Subcutaneous abdominal adipose tissue (tissue), 5 donors: Measurements from ENCODE around the gene FLAD1.

Experiments
- H3K27ac ChIP-seq: one replicate; pipeline ENCODE4 v1.7.0; 2013; ENCODE audit warnings: low read depth, mild to moderate bottlenecking, inconsistent platforms, low read length, moderate library complexity
- H3K27me3 ChIP-seq, 5 donors: one replicate each; pipeline ENCODE4 v1.7.0; 2013; ENCODE audit warnings: low read length in 5 of 5, inconsistent platforms in 1 of 5; ENCODE audit not compliant: control insufficient read depth in 5 of 5, insufficient read depth in 4 of 5
- H3K36me3 ChIP-seq, 5 donors: one replicate each; pipeline ENCODE4 v1.7.0; 2013; ENCODE audit warnings: low read length in 5 of 5; ENCODE audit not compliant: control insufficient read depth in 5 of 5, insufficient read depth in 5 of 5
- H3K4me1 ChIP-seq, 5 donors: one replicate each; pipeline ENCODE4 v1.7.0; 2013; ENCODE audit warnings: low read length in 5 of 5, mild to moderate bottlenecking in 3 of 5, moderate library complexity in 1 of 5; ENCODE audit not compliant: control insufficient read depth in 5 of 5, insufficient read depth in 5 of 5
- H3K4me3 ChIP-seq, 5 donors: one replicate each; pipeline ENCODE4 v1.7.0; 2013; ENCODE audit warnings: low read length in 5 of 5, low read depth in 1 of 5
- H3K9ac ChIP-seq, 5 donors: one replicate each; pipeline ENCODE4 v1.7.0; 2013; ENCODE audit warnings: low read length in 5 of 5, mild to moderate bottlenecking in 4 of 5, moderate library complexity in 3 of 5
- H3K9me3 ChIP-seq, 5 donors: one replicate each; pipeline ENCODE4 v1.7.0; 2013; ENCODE audit warnings: low read length in 5 of 5; ENCODE audit not compliant: control insufficient read depth in 5 of 5
- donor health status: healthy.
- donor health status: healthy.
- donor health status: healthy.
- donor health status: healthy.
- donor health status: healthy.

The FLAD1 gene

GRCh38 chr1:154968731-154969130, 14.4 kb upstream of the FLAD1 start:
- Histone ChIP-seq H3K9ac (peak overlapping the region; percentile 31 to 94 (median 77)), H3K27me3 (no peaks in the 10 kb centered on the region), H3K9me3 (no peaks in the 10 kb centered on the region), H3K27ac (peak overlapping the region; percentile 97), H3K4me3 (peak overlapping the region in 4 of 5 donors; percentile 62 to 69 (median 68)), H3K36me3 (peaks cover 0 to 54% (median 48%) of the 10 kb centered on the region in 5 donors), H3K4me1 (peaks cover 22 to 76% (median 57%) of the 10 kb centered on the region in 5 donors)

GRCh38 chr1:154969246-154969645, 13.9 kb upstream of the FLAD1 start:
- peaks cover 0 to 49% (median 45%) of the 10 kb centered on the region in 5 donors for H3K36me3 ChIP-seq
- H3K4me1 ChIP-seq: peaks cover 25 to 76% (median 57%) of the 10 kb centered on the region in 5 donors
- peak overlapping the region; percentile 97 for H3K27ac ChIP-seq
- H3K9me3 ChIP-seq: peaks cover 0 to under 1% (median 0%) of the 10 kb centered on the region in 5 donors
- H3K9ac ChIP-seq: peak overlapping the region; percentile 25 to 94 (median 77)
- peak overlapping the region; percentile 54 to 69 (median 68) for H3K4me3 ChIP-seq
- H3K27me3 ChIP-seq: peaks cover 0 to 4% (median 0%) of the 10 kb centered on the region in 5 donors

GRCh38 chr1:154969860-154970452, 13.2 kb upstream of the FLAD1 start:
- Histone ChIP-seq H3K27me3 (peaks cover 0 to 11% (median 0%) of the 10 kb centered on the region in 5 donors), H3K9ac (peak overlapping the region; percentile 35 to 94 (median 78)), H3K4me3 (peak overlapping the region; percentile 54 to 69 (median 68)), H3K9me3 (peaks cover 0 to 2% (median 0%) of the 10 kb centered on the region in 5 donors), H3K27ac (peak overlapping the region; percentile 97), H3K4me1 (peaks cover 32 to 76% (median 59%) of the 10 kb centered on the region in 5 donors), H3K36me3 (peaks cover 0 to 42% (median 40%) of the 10 kb centered on the region in 5 donors)

- peak within 1 kb of the TSS; percentile 54 to 69 (median 68) for H3K4me3 ChIP-seq
- H3K9me3 ChIP-seq: peaks cover 0 to 2% (median 0%) of the 10 kb centered on the region in 5 donors
- H3K4me1 ChIP-seq: peaks cover 33 to 80% (median 67%) of the 10 kb centered on the region in 5 donors
- peaks cover 0 to 11% (median 0%) of the 10 kb centered on the region in 5 donors for H3K27me3 ChIP-seq
- peaks cover 0 to 35% (median 32%) of the 10 kb centered on the region in 5 donors for H3K36me3 ChIP-seq
- peak within 1 kb of the TSS; percentile 77 to 94 (median 81) for H3K9ac ChIP-seq
- H3K27ac ChIP-seq: peak within 1 kb of the TSS; percentile 97
Observed at GRCh38 chr1:154970631-154971340, 12.4 kb upstream of the FLAD1 start, which contains the start of gene SHC1. Gene SHC1, minus strand, starts transcription at chr1:154970747. Its CDS starts 221 bp downstream, at chr1:154970526.

- H3K4me3 ChIP-seq: peak overlapping the region; percentile 54 to 69 (median 68)
- H3K9me3 ChIP-seq: peaks cover 0 to 2% (median 0%) of the 10 kb centered on the region in 5 donors
- peaks cover 0 to 11% (median 0%) of the 10 kb centered on the region in 5 donors for H3K27me3 ChIP-seq
- H3K27ac ChIP-seq: peak overlapping the region; percentile 97
- peaks cover 0 to 28% (median 25%) of the 10 kb centered on the region in 5 donors for H3K36me3 ChIP-seq
- peak overlapping the region in 4 of 5 donors; percentile 77 to 94 (median 84) for H3K9ac ChIP-seq
- peaks cover 33 to 86% (median 74%) of the 10 kb centered on the region in 5 donors for H3K4me1 ChIP-seq
Observed at GRCh38 chr1:154971341-154971998, 11.7 kb upstream of the FLAD1 start.

GRCh38 chr1:154972213-154972516, 11.0 kb upstream of the FLAD1 start:
- Histone ChIP-seq H3K36me3 (peaks cover 0 to 21% (median 18%) of the 10 kb centered on the region in 5 donors), H3K9me3 (peaks cover 0 to 2% (median 0%) of the 10 kb centered on the region in 5 donors), H3K27ac (peak overlapping the region; percentile 97), H3K9ac (peak overlapping the region; percentile 33 to 95 (median 69)), H3K4me1 (peaks cover 33 to 81% (median 78%) of the 10 kb centered on the region in 5 donors), H3K4me3 (peak overlapping the region in 4 of 5 donors; percentile 25 to 60 (median 40)), H3K27me3 (peaks cover 0 to 11% (median 0%) of the 10 kb centered on the region in 5 donors)

GRCh38 chr1:154972517-154973343, 10.4 kb upstream of the FLAD1 start:
- peaks cover 0 to 15% (median 12%) of the 10 kb centered on the region in 5 donors for H3K36me3 ChIP-seq
- H3K4me1 ChIP-seq: peaks cover 31 to 76% (median 72%) of the 10 kb centered on the region in 5 donors
- peak overlapping the region; percentile 97 for H3K27ac ChIP-seq
- peaks cover 0 to 2% (median 0%) of the 10 kb centered on the region in 5 donors for H3K9me3 ChIP-seq
- peaks cover 0 to 11% (median 0%) of the 10 kb centered on the region in 5 donors for H3K27me3 ChIP-seq
- H3K4me3 ChIP-seq: peak overlapping the region; percentile 60 to 91 (median 82)
- peak overlapping the region; percentile 33 to 96 (median 94) for H3K9ac ChIP-seq

- peaks cover 31 to 70% (median 66%) of the 10 kb centered on the region in 5 donors for H3K4me1 ChIP-seq
- peaks cover 0 to 2% (median 0%) of the 10 kb centered on the region in 5 donors for H3K9me3 ChIP-seq
- H3K36me3 ChIP-seq: peaks cover 0 to 13% (median 7%) of the 10 kb centered on the region in 5 donors
- peaks cover 0 to 11% (median 0%) of the 10 kb centered on the region in 5 donors for H3K27me3 ChIP-seq
- H3K4me3 ChIP-seq: peak overlapping the region; percentile 75 to 91 (median 82)
- H3K27ac ChIP-seq: peak overlapping the region; percentile 97
- H3K9ac ChIP-seq: peak overlapping the region; percentile 89 to 100 (median 95)
Observed at GRCh38 chr1:154973344-154974101, 9.6 kb upstream of the FLAD1 start.
